IMR-90 (cell line): ENCODE measurements around the gene STXBP6. TPM values are rescaled to one million over a fixed set of nuclear protein-coding genes. Genes with fewer than 3 reads are reported as not detected.

ENCODE experiments used
- ATAC-seq: fragments of 200-7000 bp; cut with Tn5 transposase; 2 replicates; pipeline ENCODE4 v1.9.1; 2020; ENCODE audit warnings: low read depth, mild to moderate bottlenecking, moderate library complexity
- BruUV-seq: library from RNA; stranded (reverse); fragments of 400-500 nt; replicated peaks from 2 replicates; lab custom pipeline; 2021; lab: Mats Ljungman, UMichigan
- CTCF ChIA-PET: fragments of 300-600 bp; formaldehyde crosslinking; extraction: SDS; loops from one replicate; lab custom pipeline; 2021; ENCODE audit warnings: antibody characterized with exemption; lab: Yijun Ruan, JAX
- POLR2A ChIA-PET: fragments of 300-600 bp; sonication (Branson Sonifier 250); formaldehyde crosslinking; loops from one replicate; lab custom pipeline; 2022; ENCODE audit warnings: antibody characterized with exemption; ENCODE audit not compliant: unreplicated experiment; lab: Charles Lee
- DNase-seq: peaks from one replicate; pipeline ENCODE4 v3.0.0; 2013
- H2AFZ ChIP-seq: replicated peaks from 2 replicates; pipeline ENCODE3; 2013; ENCODE audit warnings: low read length, mild to moderate bottlenecking; ENCODE audit not compliant: poor library complexity
- H2AK5ac ChIP-seq: 2 replicates; pipeline ENCODE4 v1.6.1; 2013; ENCODE audit warnings: low read depth, low read length, inconsistent platforms
- H2AK9ac ChIP-seq: replicated peaks from 2 replicates; pipeline ENCODE3; 2013; ENCODE audit warnings: mild to moderate bottlenecking, low read depth, low read length, moderate library complexity; ENCODE audit not compliant: poor library complexity
- H2BK120ac ChIP-seq: 2 replicates; pipeline ENCODE4 v1.6.1; 2013; ENCODE audit warnings: low read depth, low read length, inconsistent platforms
- H2BK15ac ChIP-seq: 3 replicates; pipeline ENCODE4 v1.6.1; 2013; ENCODE audit warnings: low read depth, low read length, inconsistent platforms
- H2BK20ac ChIP-seq: 2 replicates; pipeline ENCODE4 v1.6.1; 2013; ENCODE audit warnings: low read depth, mild to moderate bottlenecking, inconsistent platforms, low read length, moderate library complexity
- H2BK5ac ChIP-seq: 2 replicates; pipeline ENCODE4 v1.6.1; 2013; ENCODE audit warnings: mild to moderate bottlenecking, low read depth, low read length, inconsistent platforms; ENCODE audit not compliant: poor library complexity, severe bottlenecking
- H3K14ac ChIP-seq: replicated peaks from 2 replicates; pipeline ENCODE4 v1.6.1; 2013; ENCODE audit warnings: low read depth, low read length, inconsistent platforms
- H3K18ac ChIP-seq: 2 replicates; pipeline ENCODE4 v1.6.1; 2013; ENCODE audit warnings: low read depth, low read length, control low read depth
- H3K23ac ChIP-seq: 2 replicates; pipeline ENCODE4 v1.6.1; 2013; ENCODE audit warnings: low read depth, low read length, inconsistent platforms
- H3K27ac ChIP-seq: 2 replicates; pipeline ENCODE4 v1.5.1; 2013; ENCODE audit warnings: mild to moderate bottlenecking, control low read depth, low read length; ENCODE audit not compliant: insufficient read depth
- H3K27me3 ChIP-seq: 2 replicates; pipeline ENCODE4 v1.6.1; 2013; ENCODE audit warnings: low read length; ENCODE audit not compliant: control insufficient read depth, insufficient read depth
- H3K36me3 ChIP-seq: 2 replicates; pipeline ENCODE4 v1.6.1; 2013; ENCODE audit warnings: low read length, mixed read lengths; ENCODE audit not compliant: control insufficient read depth, insufficient read depth
- H3K4ac ChIP-seq: 2 replicates; pipeline ENCODE4 v1.6.1; 2013; ENCODE audit warnings: low read depth, low read length, inconsistent platforms
- H3K4me1 ChIP-seq: 2 replicates; pipeline ENCODE4 v1.6.1; 2013; ENCODE audit warnings: low read length, mixed read lengths; ENCODE audit not compliant: control insufficient read depth, insufficient read depth
- H3K4me2 ChIP-seq: 2 replicates; pipeline ENCODE4 v1.6.1; 2013; ENCODE audit warnings: low read depth, mild to moderate bottlenecking, control low read depth, low read length, moderate library complexity
- H3K4me3 ChIP-seq: 2 replicates; pipeline ENCODE4 v1.5.1; 2013; ENCODE audit warnings: low read depth, mild to moderate bottlenecking, control low read depth, low read length, moderate library complexity; ENCODE audit not compliant: insufficient read depth
- H3K56ac ChIP-seq: 2 replicates; pipeline ENCODE4 v1.6.1; 2013; ENCODE audit warnings: low read length, inconsistent platforms; ENCODE audit not compliant: insufficient read depth; ENCODE audit errors: extremely low read depth
- H3K79me1 ChIP-seq, 2 experiments: 2 replicates each; pipeline ENCODE4 v1.6.1; 2013; ENCODE audit warnings: low read length in 2 of 2, inconsistent platforms in 1 of 2, low read depth in 1 of 2
- H3K9ac ChIP-seq: 2 replicates; pipeline ENCODE4 v1.6.1; 2013; ENCODE audit warnings: low read depth, low read length, control low read depth
- H3K9me1 ChIP-seq: 2 replicates; pipeline ENCODE4 v1.6.1; 2013; ENCODE audit warnings: low read length, inconsistent platforms; ENCODE audit not compliant: insufficient read depth
- H3K9me3 ChIP-seq: 2 replicates; pipeline ENCODE4 v1.6.1; 2013; ENCODE audit warnings: low read length; ENCODE audit not compliant: control insufficient read depth, insufficient read depth
- H4K20me1 ChIP-seq: 2 replicates; pipeline ENCODE4 v1.6.1; 2013; ENCODE audit warnings: low read length, inconsistent platforms; ENCODE audit not compliant: insufficient read depth
- H4K5ac ChIP-seq: 2 replicates; pipeline ENCODE4 v1.6.1; 2013; ENCODE audit warnings: mild to moderate bottlenecking, low read depth, low read length, control low read depth
- H4K8ac ChIP-seq, 2 experiments: 2 replicates each; pipeline ENCODE4 v1.6.1; 2013; ENCODE audit warnings: low read depth in 2 of 2, low read length in 2 of 2, control low read depth in 1 of 2, inconsistent platforms in 1 of 2
- H4K91ac ChIP-seq: 2 replicates; pipeline ENCODE4 v1.6.1; 2013; ENCODE audit warnings: low read depth, low read length, inconsistent platforms; ENCODE audit not compliant: insufficient read depth
- BHLHE40 ChIP-seq: fragments of 150-350 bp; IDR thresholded peaks from 2 replicates; pipeline ENCODE4 v1.6.1; 2016; ENCODE audit warnings: mild to moderate bottlenecking, low read depth, low read length
- CEBPB ChIP-seq: IDR thresholded peaks from 2 replicates; pipeline ENCODE4 v1.6.1; 2012; ENCODE audit warnings: low read depth, low read length, improper control_type of control experiment
- FOS ChIP-seq: fragments of 150-350 bp; IDR thresholded peaks from 2 replicates; pipeline ENCODE4 v1.6.1; 2016; ENCODE audit warnings: low read depth, low read length
- MAFK ChIP-seq: IDR thresholded peaks from 2 replicates; pipeline ENCODE4 v1.6.1; 2012; ENCODE audit warnings: low read depth, low read length, improper control_type of control experiment
- MAZ ChIP-seq: IDR thresholded peaks from 2 replicates; pipeline ENCODE4 v1.6.1; 2012; ENCODE audit warnings: low read depth, mild to moderate bottlenecking, low read length, improper control_type of control experiment, moderate library complexity, borderline replicate concordance
- MXI1 ChIP-seq: IDR thresholded peaks from 2 replicates; pipeline ENCODE4 v1.6.1; 2012; ENCODE audit warnings: low read depth, mild to moderate bottlenecking, low read length, moderate library complexity, borderline replicate concordance
- NFE2L2 ChIP-seq: fragments of 150-350 bp; IDR thresholded peaks from 2 replicates; pipeline ENCODE4 v1.6.1; 2016; ENCODE audit warnings: low read depth, mild to moderate bottlenecking, low read length
- POLR2A ChIP-seq: IDR thresholded peaks from 2 replicates; pipeline ENCODE4 v1.6.1; 2012; ENCODE audit warnings: mild to moderate bottlenecking, low read depth, low read length
- RAD21 ChIP-seq: IDR thresholded peaks from 2 replicates; pipeline ENCODE4 v1.6.1; 2012; ENCODE audit warnings: low read length, improper control_type of control experiment
- RCOR1 ChIP-seq: IDR thresholded peaks from 2 replicates; pipeline ENCODE4 v1.6.1; 2012; ENCODE audit warnings: mild to moderate bottlenecking, low read length, improper control_type of control experiment; ENCODE audit not compliant: insufficient replicate concordance
- RFX5 ChIP-seq: IDR thresholded peaks from 2 replicates; pipeline ENCODE4 v1.8.0; 2012; ENCODE audit warnings: low read depth, mild to moderate bottlenecking, low read length, moderate library complexity
- SMC3 ChIP-seq: fragments of 150-350 bp; IDR thresholded peaks from 2 replicates; pipeline ENCODE4 v1.6.1; 2016; ENCODE audit warnings: low read depth, mild to moderate bottlenecking, antibody characterized with exemption, low read length, moderate library complexity
- USF2 ChIP-seq: fragments of 150-350 bp; IDR thresholded peaks from 2 replicates; pipeline ENCODE4 v1.6.1; 2017; ENCODE audit warnings: mild to moderate bottlenecking, antibody characterized with exemption, low read length, low read depth
- WGBS, 2 experiments: methylation state at CpG; one replicate each; pipeline versions ENCODE4 v1.1.5 to v1.1.7; 2013; ENCODE audit warnings: missing lambda C conversion rate in 2 of 2; ENCODE audit not compliant: insufficient read length in 1 of 2; ENCODE audit errors: extremely low coverage in 2 of 2; 5-methylcytosine and 5-hydroxymethylcytosine counted together
- dilution Hi-C: fragments of 300-500 bp; cut with HindIII; formaldehyde crosslinking; loops from one replicate; pipeline ENCODE4 v1.14.3; 2018; ENCODE audit warnings: low sequenced_read_pairs; ENCODE audit not compliant: unreplicated experiment
- in situ Hi-C: fragments of 300-500 bp; cut with MboI; formaldehyde crosslinking; loops from 3 replicates; pipeline ENCODE4 v1.14.3; 2019; ENCODE audit warnings: low sequenced_read_pairs, inconsistent platforms, mixed read lengths
- intact Hi-C: fragments of 100-400 bp; cut with micrococcal nuclease; formaldehyde crosslinking; loops from 2 replicates; pipeline ENCODE4 v1.10.0; 2022
- polyA plus RNA-seq, 3 experiments: library from polyadenylated mRNA; depleted of rRNA; stranded (reverse); fragments of >200 nt; gene quantifications; 2 replicates each; pipeline ENCODE4 v1.2.3, GENCODE V29; 2012; ENCODE audit warnings: low replicate concordance in 1 of 3
- total RNA-seq: library from RNA; depleted of rRNA; stranded (reverse); fragments of >200 nt; gene quantifications from 2 replicates; pipeline ENCODE4 v1.2.3, GENCODE V29; 2012
- TF ChIP-seq, protein P1 (sequence below): conservative IDR thresholded peaks from 2 replicates; pipeline ENCODE4 v1.5.1; 2012; ENCODE audit warnings: mild to moderate bottlenecking, low read depth, low read length, improper control_type of control experiment
- TF ChIP-seq, protein P2 (sequence below): fragments of 150-350 bp; IDR thresholded peaks from 2 replicates; pipeline ENCODE4 v1.6.1; 2016; ENCODE audit warnings: low read depth, mild to moderate bottlenecking, low read length, moderate library complexity, borderline replicate concordance

STXBP6 gene
- total and polyA plus RNA-seq, 2 of the 4 experiments (the other 2 are of a cell fraction): 14.2 to 14.3 TPM

- no peak for DNase-seq
- TF ChIP-seq, protein P1, sequence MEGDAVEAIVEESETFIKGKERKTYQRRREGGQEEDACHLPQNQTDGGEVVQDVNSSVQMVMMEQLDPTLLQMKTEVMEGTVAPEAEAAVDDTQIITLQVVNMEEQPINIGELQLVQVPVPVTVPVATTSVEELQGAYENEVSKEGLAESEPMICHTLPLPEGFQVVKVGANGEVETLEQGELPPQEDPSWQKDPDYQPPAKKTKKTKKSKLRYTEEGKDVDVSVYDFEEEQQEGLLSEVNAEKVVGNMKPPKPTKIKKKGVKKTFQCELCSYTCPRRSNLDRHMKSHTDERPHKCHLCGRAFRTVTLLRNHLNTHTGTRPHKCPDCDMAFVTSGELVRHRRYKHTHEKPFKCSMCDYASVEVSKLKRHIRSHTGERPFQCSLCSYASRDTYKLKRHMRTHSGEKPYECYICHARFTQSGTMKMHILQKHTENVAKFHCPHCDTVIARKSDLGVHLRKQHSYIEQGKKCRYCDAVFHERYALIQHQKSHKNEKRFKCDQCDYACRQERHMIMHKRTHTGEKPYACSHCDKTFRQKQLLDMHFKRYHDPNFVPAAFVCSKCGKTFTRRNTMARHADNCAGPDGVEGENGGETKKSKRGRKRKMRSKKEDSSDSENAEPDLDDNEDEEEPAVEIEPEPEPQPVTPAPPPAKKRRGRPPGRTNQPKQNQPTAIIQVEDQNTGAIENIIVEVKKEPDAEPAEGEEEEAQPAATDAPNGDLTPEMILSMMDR: no peak
- TF ChIP-seq, protein P2, sequence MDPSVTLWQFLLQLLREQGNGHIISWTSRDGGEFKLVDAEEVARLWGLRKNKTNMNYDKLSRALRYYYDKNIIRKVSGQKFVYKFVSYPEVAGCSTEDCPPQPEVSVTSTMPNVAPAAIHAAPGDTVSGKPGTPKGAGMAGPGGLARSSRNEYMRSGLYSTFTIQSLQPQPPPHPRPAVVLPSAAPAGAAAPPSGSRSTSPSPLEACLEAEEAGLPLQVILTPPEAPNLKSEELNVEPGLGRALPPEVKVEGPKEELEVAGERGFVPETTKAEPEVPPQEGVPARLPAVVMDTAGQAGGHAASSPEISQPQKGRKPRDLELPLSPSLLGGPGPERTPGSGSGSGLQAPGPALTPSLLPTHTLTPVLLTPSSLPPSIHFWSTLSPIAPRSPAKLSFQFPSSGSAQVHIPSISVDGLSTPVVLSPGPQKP: no peak
- TF ChIP-seq CEBPB (no peak), MAZ (no peak), MXI1 (no peak), FOS (no peak), BHLHE40 (no peak), RAD21 (no peak), MAFK (no peak), NFE2L2 (no peak), RFX5 (no peak), RCOR1 (no peak), USF2 (no peak), POLR2A (no peak), SMC3 (no peak)
Measured at GRCh38 chr14:24996930-24997725, 52.8 kb downstream of the STXBP6 start.

More at GRCh38 chr14:24996930-24997725, 52.8 kb downstream of the STXBP6 start:
- in situ Hi-C loops (no loop called here), intact Hi-C loops (no loop called here), dilution Hi-C loops (no loop called here)
- Histone ChIP-seq H3K18ac (no peak overlapping the region; the same call in 1 of the 2 replicates), H4K20me1 (no peaks in the 10 kb centered on the region), H2BK15ac (no peak overlapping the region), H3K36me3 (no peaks in the 10 kb centered on the region), H3K9me1 (no peaks in the 10 kb centered on the region), H2AK5ac (no peak overlapping the region), H3K23ac (no peak overlapping the region), H3K27ac (no peak overlapping the region), H3K9me3 (no peaks in the 10 kb centered on the region), H3K4me1 (peaks cover 9% of the 10 kb centered on the region), H3K27me3 (peaks cover 2% of the 10 kb centered on the region), H3K56ac (no peak overlapping the region), H4K91ac (no peak overlapping the region), H3K14ac (no peak overlapping the region), H3K4me2 (no peak overlapping the region), H4K8ac (no peak overlapping the region), H2BK120ac (no peak overlapping the region), H4K5ac (no peak overlapping the region), H3K79me1 (no peaks in the 10 kb centered on the region), H2BK20ac (no peak overlapping the region), H2BK5ac (no peak overlapping the region), H3K4ac (no peak overlapping the region), H3K9ac (no peak overlapping the region), H3K4me3 (no peak overlapping the region), H2AFZ (no peak overlapping the region), H2AK9ac (no peak overlapping the region)
- no peak for ATAC-seq
- BruUV-seq: no TSS peak
- WGBS, 2 experiments: 82% methylated on average over 2 of the region's 6 CpGs; no CpG with 5 or more reads in 1 of the 2 experiments
- POLR2A ChIA-PET: no interaction called here
- CTCF ChIA-PET: no interaction called here
